Cardiac septum (tissue), 1 donor: ENCODE measurements around the gene DPH1. TPM values are rescaled to one million over a fixed set of nuclear protein-coding genes. Genes with fewer than 3 reads are reported as not detected.

ENCODE experiments used
- DNase-seq: peaks from one replicate; pipeline ENCODE4 v3.0.0-alpha.2; 2020; ENCODE audit warnings: low spot score
- intact Hi-C: fragments of 100-400 bp; cut with DNase I; formaldehyde crosslinking; loops from one replicate; pipeline ENCODE4 v1.14.0; 2022
- total RNA-seq: library from RNA; stranded (reverse); fragmentation: NEBNext Ultra II Directional; extraction: Animal tissue kit (Norgen Biotek cat#: 25700); gene quantifications from one replicate; pipeline ENCODE4 v1.2.1, GENCODE V29; 2021
- donor health status: DM: no; HTN: no; CAD: no.

DPH1 gene
- total RNA-seq, 1 donor from 2014 or later, result 28.8 TPM

- intact Hi-C loops, result loop anchor here (5.0 kb wide), 1 partner anchor 35 kb away; no protein-coding TSS in a partner anchor
- no peak for DNase-seq
These were observed 27.3 kb downstream of the DPH1 start for GRCh38 chr17:2057175-2057759.

- intact Hi-C loops, result loop anchor here (2.0 to 5.0 kb wide), 2 partner anchors 34 to 115 kb away; no protein-coding TSS in a partner anchor
- no peak for DNase-seq
These were observed 28.0 kb downstream of the DPH1 start for GRCh38 chr17:2057760-2058585.

- intact Hi-C loops, result loop anchor here (2.0 to 5.0 kb wide), 2 partner anchors 33 to 114 kb away; no protein-coding TSS in a partner anchor
- peak; percentile 95 for DNase-seq
These were observed 28.9 kb downstream of the DPH1 start for GRCh38 chr17:2058586-2059546.

GRCh38 chr17:2059547-2060384, 29.8 kb downstream of the DPH1 start:
- intact Hi-C loops, result loop anchor here (2.0 to 5.0 kb wide), 2 partner anchors 33 to 113 kb away; no protein-coding TSS in a partner anchor
- no peak for DNase-seq

DNA sequence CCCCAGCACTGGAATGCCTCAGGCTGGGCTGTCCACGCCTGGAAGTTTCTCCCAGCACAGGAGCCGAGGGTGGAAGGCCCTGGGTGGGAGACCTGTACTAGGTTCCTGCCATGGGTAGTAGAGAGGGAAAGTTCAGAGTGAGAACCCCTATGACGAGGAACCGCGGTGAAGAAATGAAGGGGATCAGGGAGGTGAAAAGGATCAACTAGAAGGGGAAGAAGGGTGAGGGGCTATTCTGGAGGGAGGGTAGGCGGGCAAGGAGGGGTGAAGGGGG, 30.4 kb downstream of the DPH1 start:
- DNase-seq, result no peak
- intact Hi-C loops, result no loop called here

GRCh38 chr17:2060681-2061440, 30.9 kb downstream of the DPH1 start:
- no peak for DNase-seq
- intact Hi-C loops, result no loop called here

- intact Hi-C loops, result no loop called here
- DNase-seq, result no peak
These were observed 31.5 kb downstream of the DPH1 start for GRCh38 chr17:2061441-2061958.

GRCh38 chr17:2062571-2063183, 32.7 kb downstream of the DPH1 start:
- intact Hi-C loops, result no loop called here
- no peak for DNase-seq

- no peak for DNase-seq
- intact Hi-C loops, result no loop called here
These were observed 33.6 kb downstream of the DPH1 start for GRCh38 chr17:2063261-2064146.

GRCh38 chr17:2064147-2064489, 34.2 kb downstream of the DPH1 start:
- no peak for DNase-seq
- intact Hi-C loops, result no loop called here

- intact Hi-C loops, result no loop called here
- no peak for DNase-seq
These were observed 34.6 kb downstream of the DPH1 start for GRCh38 chr17:2064520-2064971.

GRCh38 chr17:2064980-2065785, 35.2 kb downstream of the DPH1 start:
- DNase-seq, result no peak
- intact Hi-C loops, result no loop called here

GRCh38 chr17:2065949-2066400, 36.0 kb downstream of the DPH1 start:
- intact Hi-C loops, result no loop called here
- DNase-seq, result no peak

DNA sequence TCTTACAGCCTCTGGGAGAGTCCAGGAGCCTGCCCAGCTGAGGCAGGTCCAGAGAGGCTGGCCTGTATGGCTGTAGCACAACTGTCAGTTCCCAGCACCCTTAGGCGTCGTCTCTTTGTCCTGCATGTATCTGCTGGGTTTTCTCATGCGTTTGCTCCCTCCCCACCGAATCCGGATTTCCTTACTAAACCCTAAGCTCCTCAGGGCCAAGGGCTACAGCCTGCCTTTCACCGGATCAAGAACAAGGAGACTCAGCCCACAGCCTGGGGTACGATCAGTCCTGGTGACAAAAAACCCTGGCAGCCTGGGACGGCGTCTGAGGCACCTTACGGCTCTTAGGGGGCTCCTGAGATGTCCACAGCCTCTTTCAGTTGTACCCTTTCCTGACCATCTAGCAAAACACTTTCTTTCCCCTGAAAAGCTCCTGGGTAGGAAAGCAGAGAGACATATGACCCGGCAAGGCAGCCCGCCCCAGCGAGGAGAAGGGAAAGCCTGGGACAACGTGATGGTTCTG, 37.2 kb downstream of the DPH1 start:
- intact Hi-C loops, result no loop called here
- DNase-seq, result no peak

GRCh38 chr17:2067608-2068024, 37.7 kb downstream of the DPH1 start:
- intact Hi-C loops, result no loop called here
- no peak for DNase-seq

GRCh38 chr17:2068031-2068518, 38.1 kb downstream of the DPH1 start:
- intact Hi-C loops, result no loop called here
- DNase-seq, result no peak
